Measurements from ENCODE around the gene TMEM123.

DNA sequence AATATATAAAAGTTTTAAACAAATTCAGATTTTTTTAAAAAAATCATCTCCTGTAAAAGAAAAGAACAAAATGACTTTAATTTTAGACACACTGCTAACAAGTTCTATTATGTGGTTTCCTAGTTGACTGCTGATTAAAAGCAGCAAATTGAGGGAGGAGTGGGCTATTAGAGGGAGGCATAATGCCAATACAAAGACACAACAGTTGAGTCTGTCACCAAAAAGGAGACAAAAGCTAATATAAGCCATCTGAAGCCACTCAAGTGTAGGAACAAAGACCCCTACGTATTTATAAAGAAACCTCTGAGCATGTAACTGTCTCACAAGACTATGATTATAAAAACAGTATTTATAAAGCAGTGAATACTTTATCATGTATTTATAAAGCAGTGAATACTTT is 28.6 kb downstream of the TMEM123 start:
- no peak for TF ChIP-seq EZH2phosphoT487 (conservative IDR thresholded peaks at IDR 0.05; ENCODE audit: low read length)
- TF ChIP-seq, protein P1, sequence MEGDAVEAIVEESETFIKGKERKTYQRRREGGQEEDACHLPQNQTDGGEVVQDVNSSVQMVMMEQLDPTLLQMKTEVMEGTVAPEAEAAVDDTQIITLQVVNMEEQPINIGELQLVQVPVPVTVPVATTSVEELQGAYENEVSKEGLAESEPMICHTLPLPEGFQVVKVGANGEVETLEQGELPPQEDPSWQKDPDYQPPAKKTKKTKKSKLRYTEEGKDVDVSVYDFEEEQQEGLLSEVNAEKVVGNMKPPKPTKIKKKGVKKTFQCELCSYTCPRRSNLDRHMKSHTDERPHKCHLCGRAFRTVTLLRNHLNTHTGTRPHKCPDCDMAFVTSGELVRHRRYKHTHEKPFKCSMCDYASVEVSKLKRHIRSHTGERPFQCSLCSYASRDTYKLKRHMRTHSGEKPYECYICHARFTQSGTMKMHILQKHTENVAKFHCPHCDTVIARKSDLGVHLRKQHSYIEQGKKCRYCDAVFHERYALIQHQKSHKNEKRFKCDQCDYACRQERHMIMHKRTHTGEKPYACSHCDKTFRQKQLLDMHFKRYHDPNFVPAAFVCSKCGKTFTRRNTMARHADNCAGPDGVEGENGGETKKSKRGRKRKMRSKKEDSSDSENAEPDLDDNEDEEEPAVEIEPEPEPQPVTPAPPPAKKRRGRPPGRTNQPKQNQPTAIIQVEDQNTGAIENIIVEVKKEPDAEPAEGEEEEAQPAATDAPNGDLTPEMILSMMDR (IDR thresholded peaks at IDR 0.05; ENCODE audit: insufficient read depth, low read length, poor library complexity, severe bottlenecking): no peak

Measured in SU-DHL-6 (cell line).